IPS-18c (cell line): Measurements from ENCODE around the gene GSG1L.

Experiments used
- H3K4me3 ChIP-seq: 2 replicates; pipeline ENCODE4 v1.7.0; 2013; ENCODE audit warnings: low read depth, mild to moderate bottlenecking, low read length, moderate library complexity; ENCODE audit not compliant: insufficient read depth
- H3K9me3 ChIP-seq: one replicate; pipeline ENCODE4 v1.6.1; 2013; ENCODE audit warnings: mild to moderate bottlenecking, low read length, moderate library complexity; ENCODE audit not compliant: control insufficient read depth, insufficient read depth

GSG1L gene

DNA sequence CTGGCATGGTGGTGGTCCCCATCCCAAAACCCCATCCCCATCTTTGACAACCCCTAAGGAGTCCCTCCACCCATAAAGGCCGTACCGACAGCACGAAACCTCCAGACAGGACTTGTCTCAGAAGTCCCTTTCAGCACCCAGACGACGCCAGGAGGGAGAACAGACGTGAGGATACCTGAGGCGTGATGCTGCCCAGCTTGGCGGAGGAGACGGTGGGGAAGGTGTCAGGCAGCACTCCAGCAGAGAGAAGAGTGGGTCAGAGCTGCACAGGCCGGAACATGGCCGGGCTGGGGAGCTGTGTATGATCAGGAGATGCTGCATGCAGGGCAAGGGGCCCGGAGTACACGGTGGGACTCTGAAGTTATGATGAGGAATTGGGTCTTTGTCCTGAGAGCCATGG lies 244.2 kb downstream of the GSG1L start:
- H3K9me3 ChIP-seq, result no peaks in the 10 kb centered on the region
- H3K4me3 ChIP-seq, result no peak overlapping the region

DNA sequence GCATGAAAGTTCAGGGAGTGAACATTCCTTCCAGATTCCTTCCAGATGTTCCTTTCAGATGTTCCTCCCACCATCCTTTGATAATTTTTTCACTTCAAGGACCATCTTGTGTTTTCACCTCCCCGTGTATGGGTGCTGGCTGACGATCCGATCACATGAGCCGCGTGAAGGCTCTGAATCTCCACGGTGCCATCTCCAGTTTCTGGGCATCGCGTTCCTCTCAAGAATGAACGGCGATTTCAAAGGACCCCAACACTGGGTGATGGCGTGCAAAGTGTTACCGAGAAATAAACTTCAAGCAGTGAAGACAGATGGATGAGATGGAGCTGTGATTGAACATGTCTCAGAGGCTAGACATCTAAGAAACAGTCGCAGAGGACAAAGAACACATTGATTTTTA lies 245.3 kb downstream of the GSG1L start:
- no peaks in the 10 kb centered on the region for H3K9me3 ChIP-seq
- no peak overlapping the region for H3K4me3 ChIP-seq

DNA sequence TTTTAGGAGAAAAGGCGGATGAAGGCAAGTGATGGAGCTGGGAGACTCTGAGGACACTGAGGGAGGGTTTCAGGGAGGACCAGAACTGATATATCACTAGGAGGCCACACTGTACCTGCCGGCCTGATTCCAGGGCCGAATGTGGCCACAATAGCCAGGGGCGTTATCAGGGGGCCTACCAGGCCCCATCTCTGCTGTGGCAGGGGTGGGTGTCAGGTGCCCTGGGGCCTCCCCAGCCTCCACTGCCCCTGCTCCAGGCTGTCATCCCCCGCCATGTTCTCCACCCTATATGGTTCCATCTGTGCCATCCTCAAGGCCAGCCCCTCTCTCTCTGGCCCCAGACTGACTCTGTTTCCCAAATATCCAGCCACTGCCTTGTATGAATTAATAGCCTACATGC lies 246.5 kb downstream of the GSG1L start:
- no peak overlapping the region for H3K4me3 ChIP-seq
- H3K9me3 ChIP-seq, result no peaks in the 10 kb centered on the region

DNA sequence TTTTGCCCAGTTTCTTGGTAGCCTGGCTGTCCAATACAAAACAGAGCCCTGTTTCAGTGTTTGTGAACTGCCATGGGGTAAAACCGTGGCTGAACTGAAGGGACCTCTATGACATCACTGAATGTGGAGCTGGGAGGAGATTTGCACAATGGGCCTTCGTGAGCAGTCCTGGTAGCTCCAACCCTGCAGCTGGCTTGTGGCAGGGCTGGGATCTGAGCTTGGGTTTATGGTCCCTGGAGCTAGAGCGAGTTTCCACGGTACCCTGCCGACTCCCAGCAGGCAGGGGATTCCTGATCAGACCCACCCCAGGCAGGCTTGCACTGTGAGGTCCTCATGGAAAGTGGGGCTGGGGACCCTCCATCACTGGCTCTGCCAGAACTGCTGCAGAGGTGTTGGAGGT lies 247.0 kb downstream of the GSG1L start:
- Histone ChIP-seq H3K9me3 (no peaks in the 10 kb centered on the region), H3K4me3 (no peak overlapping the region)

DNA sequence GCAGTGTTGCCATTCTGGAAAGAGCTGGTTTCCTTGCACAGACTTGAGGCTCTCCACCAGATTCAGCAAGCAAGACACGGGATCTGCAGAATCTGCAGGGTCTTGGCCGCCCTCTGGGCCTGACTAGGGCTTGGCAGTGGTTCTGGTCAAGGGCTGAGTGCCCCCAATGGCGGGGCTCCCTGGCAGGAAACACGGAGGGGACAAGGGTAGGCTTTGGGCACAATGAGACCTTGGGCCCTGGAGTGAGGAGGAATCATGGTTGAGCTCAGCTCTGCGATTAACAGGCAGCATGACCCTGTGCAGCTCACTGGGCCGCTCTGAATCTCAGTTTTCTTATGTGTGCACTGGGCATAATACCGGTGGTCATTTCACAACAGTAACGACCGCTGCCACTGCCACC lies 249.9 kb downstream of the GSG1L start:
- no peak overlapping the region for H3K4me3 ChIP-seq
- peaks cover 2% of the 10 kb centered on the region for H3K9me3 ChIP-seq

DNA sequence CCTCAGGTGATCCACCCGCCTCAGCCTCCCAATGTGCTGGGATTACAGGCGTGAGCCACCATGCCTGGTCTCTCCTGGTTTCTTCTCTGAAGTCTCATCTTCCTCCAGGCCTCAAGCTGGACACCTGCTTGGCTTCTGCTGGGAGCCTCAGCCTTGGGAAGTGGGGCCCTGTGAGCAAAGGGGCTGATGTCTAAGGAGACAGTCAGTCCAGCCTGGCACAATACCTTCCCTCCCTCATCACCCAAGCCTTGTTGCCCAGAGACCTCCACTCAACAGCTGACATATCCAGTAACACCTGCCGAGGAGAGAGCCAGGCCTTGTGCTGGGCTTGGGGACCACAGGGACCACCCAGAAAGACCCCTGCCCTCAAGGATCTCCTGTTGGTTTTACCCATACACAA lies 251.6 kb downstream of the GSG1L start:
- Histone ChIP-seq H3K4me3 (no peak overlapping the region; the same call in 1 of the 2 replicates), H3K9me3 (peaks cover 2% of the 10 kb centered on the region)

DNA sequence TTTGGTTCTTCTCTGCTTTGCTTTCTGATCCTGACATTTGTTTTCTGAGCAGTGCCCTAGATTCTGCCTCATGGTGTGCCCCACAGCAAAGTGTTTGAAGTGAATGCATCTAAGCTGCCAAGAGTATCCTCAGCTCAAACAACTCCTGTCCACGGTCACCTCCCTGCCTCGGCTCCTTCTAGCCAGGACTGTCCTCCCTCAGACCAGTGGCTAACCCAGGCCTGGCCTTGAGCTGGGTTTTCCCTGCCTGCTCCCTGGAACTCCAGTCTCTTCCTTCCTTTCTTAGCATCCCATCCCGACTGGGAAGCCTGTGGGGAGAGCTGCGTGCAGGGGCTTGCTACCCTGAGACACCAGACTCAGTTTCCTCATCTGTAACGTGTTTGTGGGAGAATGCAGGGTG lies 256.5 kb downstream of the GSG1L start:
- peaks cover 2% of the 10 kb centered on the region for H3K9me3 ChIP-seq
- H3K4me3 ChIP-seq, result no peak overlapping the region

DNA sequence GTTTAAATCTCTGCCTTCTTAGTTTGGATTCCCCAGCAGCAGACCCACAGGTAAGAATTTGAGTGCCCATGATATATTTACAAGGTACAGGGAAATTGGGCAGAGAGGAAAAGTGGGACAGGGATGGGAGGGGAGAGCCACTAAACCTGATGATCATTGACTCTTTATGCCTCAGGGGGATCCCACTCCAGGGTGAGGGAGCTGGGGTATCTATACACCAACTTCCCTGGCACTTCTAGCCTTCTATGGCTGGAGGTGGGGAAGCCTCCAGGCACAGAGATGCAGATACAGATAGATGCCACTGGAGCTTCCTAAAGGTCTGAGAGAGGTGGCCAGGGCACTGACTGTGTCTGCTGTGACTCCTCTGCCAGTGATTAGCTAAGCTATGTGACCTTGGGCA lies 257.1 kb downstream of the GSG1L start:
- H3K4me3 ChIP-seq, result no peak overlapping the region
- peaks cover 2% of the 10 kb centered on the region for H3K9me3 ChIP-seq

DNA sequence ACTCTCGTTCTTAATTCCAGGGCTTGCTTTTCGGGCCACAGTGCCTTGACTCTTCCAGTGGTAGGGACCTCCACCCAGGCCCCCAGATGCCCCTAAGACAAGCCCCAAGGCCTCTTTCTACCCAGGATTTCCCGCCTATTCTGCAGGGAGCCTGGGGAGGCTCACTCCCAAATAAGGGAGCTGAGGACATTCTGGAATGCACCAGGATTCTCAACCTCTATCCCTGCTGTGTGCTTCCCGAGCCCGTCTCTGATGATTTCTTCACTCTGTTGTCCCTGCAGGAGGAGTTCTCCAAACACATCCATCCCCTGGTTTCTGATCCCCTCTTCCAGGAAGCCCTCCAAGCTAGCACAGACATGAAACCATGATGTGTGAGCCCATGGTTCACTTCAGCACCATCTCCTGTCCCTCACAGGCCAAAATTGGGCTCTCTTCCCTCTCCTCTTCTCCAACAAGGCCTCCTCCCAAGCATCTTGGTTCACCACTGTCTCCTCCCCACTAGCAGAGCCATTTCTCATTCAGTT lies 257.6 kb downstream of the GSG1L start:
- H3K4me3 ChIP-seq, result no peak overlapping the region
- peaks cover 2% of the 10 kb centered on the region for H3K9me3 ChIP-seq

DNA sequence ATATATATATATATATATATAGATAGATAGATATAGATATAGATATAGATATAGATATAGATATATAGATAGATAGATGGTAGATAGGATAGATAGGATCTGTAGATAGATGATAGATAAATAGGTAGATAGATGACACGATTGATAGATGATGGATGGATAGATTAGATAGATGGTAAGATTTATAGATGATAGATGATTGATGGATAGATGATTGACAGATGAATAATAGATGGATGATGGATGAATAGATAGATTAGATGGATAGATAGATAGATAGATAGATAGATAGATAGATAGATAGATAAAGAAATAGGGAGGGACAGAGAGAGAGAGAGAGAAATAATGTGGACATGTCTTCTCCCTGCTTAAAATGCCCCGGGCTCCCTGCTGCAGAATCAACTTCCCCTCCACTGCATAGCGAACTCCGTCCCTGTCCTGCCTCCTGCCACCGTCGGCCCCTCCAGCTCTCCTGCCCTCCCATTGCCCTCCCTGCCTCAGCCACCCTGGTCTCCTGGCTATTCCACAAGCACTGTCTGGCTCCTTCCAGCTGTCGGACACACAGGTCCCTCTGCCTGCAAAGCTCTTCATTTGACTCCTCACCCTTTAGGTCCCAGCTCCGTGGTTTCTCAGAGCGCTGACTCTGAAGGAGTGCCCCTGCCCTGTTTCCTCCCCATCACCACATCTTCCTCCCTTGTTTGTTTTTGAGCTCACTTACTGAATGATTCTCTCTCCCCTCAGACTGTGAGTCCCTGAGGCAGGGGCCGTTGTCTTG lies 259.6 kb downstream of the GSG1L start:
- H3K9me3 ChIP-seq, result peaks cover 2% of the 10 kb centered on the region
- H3K4me3 ChIP-seq, result no peak overlapping the region

DNA sequence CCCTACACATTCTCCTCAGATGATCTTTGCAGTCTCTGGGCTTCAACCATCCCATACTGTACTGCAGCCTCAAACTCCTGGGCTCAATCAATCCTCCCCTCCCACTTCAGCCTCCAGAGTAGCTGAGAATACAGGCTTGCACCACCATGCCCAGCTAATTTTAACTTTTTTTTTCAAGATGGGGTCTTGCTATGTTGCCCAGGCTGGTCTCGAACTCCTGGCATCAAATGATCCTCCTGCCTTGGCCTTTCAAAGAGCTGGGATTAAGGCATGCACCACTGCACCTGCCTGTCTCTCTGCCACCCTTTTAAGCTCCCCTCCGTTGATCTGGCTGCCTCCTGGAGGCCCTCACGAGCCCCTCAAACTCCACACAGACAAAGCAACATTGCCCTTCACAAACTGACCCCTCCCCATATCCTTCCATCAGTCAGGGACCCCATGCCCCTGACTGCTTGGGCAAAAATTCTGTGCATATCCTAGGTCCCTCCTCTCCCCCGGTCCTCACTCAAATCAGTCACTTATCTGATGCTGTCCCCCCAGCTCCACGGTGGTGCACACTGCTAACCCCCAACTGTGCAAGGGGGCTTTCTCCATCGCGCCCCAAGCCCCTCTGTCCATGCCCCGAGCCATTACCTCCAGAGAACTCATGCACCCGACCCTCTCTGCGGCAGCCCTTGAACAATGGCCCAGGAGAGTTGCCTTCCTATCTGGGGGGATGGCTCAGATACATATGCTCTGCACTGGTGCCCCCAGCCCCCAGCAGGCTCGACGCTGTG lies 260.7 kb downstream of the GSG1L start:
- Histone ChIP-seq H3K4me3 (no peak overlapping the region), H3K9me3 (no peaks in the 10 kb centered on the region)

DNA sequence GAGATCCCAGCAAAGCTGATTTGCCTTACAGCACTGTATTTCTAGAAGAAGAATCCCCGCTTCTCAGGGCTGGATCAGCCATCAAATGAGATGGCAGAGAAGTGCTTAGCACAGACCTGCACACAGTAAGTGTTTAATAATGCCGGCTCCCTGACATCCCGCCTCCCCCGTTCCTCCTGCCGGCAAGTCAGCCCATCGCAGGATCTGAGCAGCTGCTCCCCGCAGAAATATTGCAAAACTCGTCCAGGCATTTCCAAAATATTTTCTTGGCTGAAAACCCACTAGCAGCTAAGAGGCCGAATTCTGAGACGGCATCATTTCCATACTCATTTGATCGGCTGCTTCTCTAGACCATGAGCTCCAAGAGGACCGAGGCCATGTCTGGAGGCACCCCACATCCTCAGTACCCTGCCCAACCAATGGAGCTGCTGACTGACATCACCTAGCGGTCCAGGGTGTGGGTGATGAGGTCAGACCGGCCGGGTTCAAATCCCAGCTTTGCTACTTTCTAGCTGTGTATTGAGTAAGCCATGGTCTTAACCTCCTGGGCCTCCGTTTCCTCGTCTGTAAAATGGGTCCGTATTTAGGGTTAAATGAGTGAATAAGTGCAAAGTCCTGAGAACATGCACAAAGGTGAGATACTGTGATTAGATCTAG lies 262.1 kb downstream of the GSG1L start:
- Histone ChIP-seq H3K9me3 (no peaks in the 10 kb centered on the region), H3K4me3 (no peak overlapping the region)

DNA sequence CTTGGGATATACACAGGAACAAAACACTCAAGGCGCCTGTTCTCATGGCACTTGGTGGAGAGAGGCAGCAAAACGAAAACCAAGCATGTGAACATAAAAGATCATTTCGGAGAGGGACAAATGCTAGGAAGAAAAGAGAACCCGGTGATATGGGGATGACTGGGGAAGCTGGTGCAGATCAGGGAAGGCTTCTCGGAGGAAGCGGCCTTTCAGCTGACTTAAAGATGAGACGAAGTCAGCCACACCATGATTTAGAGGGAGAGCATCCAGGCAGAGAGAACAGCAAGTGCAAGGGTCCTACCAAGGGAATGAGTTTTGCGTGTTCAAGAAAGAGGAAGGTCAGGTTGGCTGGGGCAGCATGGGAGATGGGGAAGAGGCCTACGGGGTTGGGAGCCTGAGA lies 262.7 kb downstream of the GSG1L start:
- Histone ChIP-seq H3K4me3 (no peak overlapping the region), H3K9me3 (no peaks in the 10 kb centered on the region)

DNA sequence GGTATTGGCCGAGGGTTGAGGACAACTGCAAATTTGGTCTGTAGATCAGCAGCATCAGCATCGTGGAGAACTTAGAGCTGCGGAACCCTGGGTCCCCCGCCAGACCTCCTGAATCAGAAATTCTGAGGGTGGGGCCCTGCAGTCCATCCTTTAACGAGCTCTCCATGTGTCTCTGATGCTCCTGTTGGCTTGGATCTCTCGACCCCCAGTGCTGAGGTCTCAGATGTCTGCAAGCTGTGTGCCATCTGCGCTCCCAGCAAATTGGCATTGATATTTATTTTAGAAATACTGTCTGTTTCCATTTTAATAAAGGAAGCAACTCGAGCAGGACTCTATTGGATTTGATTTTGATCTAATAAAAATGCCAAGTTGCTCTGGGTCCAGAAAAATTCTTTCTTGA lies 263.6 kb downstream of the GSG1L start:
- H3K4me3 ChIP-seq, result no peak overlapping the region
- no peaks in the 10 kb centered on the region for H3K9me3 ChIP-seq

DNA sequence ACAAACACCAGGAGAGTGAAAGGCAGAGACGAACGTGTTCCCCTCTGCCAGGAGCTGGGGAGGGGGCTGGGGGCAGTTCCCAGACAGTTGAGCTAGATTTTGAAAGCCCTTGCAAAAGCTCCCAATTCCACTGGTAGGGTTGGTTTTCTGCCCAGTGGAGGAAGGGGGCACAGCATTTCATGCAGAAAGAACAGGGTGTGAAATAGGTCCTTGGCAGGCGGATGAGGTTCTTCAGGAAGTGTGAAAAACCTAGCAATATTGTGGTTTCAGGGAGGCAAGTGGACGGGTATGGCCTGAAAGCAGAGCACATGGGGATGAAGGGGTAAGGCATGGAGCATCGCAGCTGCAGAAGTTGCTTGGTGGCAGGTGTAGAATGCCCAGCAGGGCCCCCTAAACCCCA lies 265.3 kb downstream of the GSG1L start:
- no peak overlapping the region for H3K4me3 ChIP-seq
- H3K9me3 ChIP-seq, result no peaks in the 10 kb centered on the region

DNA sequence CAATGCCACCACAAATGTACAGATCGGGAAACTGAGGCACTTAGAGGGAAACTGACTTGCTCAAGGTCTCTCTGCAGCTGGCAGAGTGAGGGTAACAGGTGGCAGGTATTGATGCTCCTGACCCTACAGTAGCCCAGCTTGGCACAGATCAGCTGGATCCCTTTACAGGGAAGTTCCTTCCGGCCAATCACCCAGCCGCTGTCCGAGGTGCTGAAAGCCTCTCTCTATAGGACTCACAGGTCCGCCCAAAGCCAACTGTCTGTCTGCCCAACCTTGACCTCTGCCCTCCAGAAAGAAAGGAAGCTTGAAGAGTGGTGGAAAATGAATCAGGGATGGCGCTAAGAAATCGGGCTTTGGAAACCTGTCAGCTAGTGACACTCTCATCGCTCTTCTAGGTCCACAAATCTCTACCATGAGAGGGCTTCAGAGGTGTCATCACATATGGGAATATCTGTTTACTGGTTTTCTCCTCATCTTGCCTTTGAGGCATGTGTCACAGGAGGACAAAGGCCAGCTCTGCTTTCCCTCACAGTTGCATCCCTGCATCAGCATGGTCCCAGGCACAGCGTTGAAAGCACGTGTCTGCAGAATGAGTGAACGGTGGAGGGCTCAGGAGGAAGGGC lies 267.4 kb downstream of the GSG1L start:
- Histone ChIP-seq H3K4me3 (no peak overlapping the region), H3K9me3 (no peaks in the 10 kb centered on the region)

DNA sequence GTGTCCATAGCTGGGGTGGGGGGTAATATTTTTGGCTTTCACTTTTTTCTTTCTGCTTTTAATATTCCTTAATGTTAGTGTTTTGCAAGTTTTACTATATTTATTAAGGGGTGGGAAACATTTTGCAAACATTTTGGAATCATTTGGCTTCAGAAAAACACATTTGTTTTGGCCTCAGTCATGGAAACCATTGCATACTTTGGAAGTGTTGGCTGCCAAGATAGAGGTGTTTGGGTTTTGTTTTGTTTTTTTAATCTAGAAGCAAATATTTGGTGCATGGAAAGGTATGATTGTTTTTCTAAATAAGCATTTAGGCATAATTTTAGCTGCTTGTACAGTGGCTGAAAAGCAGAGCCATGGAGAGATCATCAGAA lies 270.3 kb downstream of the GSG1L start:
- H3K4me3 ChIP-seq, result no peak overlapping the region

More for the DNA sequence above, 270.3 kb downstream of the GSG1L start:
- H3K9me3 ChIP-seq, result no peaks in the 10 kb centered on the region
